GM19438 (cell line): ENCODE results near the gene BEAN1.
"Not testable (repeated sequence)": the region's sequence is repeated elsewhere in the genome, so short reads cannot be mapped to it uniquely, and the experiment has no call there.

Experiments used
- ATAC-seq: cut with Tn5 transposase; IDR thresholded peaks from one replicate; pipeline ENCODE4 v1.9.1; 2021; ENCODE audit warnings: low read depth; ENCODE audit not compliant: unreplicated experiment

Gene BEAN1

DNA sequence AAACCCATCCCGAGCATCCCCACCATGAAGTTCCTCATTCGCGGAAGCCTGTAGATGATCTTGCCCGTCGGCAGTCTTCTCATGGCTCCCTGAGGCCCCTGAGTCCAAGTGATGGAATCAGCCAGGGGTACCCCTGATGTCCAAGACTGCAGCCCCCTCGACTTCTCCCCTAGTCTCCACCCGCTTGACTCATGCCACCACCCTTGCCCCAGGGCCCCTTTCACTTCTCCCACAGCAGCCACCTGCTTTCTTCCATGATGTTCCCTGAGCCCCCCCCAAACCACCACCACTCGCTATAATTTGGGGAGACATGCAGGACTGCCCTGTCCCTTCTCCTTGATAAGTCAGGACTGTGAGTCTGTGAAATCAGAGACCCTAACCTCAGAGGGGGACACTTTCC is 11.4 kb downstream of the BEAN1 start:
- ATAC-seq: no peak

DNA sequence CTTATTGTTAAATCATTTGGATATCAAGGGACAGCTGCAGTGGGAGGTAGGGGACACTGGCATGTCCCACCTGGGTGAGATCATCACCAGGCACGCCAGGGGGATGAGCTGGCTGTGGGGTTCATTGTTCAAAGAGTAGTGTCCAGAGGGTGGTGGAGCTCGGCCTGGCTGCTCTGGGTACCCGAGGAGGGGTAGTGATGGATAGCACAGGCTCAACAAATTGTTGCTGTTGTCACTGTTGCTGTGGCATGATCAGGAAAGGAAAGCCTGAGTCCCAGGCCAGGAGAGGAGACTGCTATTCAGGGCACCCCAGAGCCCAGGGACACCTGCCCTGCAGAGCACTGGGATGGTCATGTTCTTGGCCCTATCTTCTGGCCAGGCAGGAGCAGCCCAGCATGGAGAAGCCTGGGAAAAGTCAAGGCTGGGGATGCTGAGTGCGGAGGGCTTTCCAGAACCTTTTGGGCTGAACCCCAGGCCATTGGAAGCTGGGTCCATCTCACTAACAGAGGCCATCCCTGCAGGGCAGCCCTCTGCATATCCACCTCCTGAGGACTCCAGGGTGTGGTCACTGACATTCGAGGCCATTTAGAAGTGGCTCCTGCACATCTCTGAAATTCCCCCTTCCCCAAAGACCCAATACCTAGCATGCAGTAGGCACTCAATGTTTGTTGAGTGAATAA is 12.1 kb downstream of the BEAN1 start:
- ATAC-seq: no peak

DNA sequence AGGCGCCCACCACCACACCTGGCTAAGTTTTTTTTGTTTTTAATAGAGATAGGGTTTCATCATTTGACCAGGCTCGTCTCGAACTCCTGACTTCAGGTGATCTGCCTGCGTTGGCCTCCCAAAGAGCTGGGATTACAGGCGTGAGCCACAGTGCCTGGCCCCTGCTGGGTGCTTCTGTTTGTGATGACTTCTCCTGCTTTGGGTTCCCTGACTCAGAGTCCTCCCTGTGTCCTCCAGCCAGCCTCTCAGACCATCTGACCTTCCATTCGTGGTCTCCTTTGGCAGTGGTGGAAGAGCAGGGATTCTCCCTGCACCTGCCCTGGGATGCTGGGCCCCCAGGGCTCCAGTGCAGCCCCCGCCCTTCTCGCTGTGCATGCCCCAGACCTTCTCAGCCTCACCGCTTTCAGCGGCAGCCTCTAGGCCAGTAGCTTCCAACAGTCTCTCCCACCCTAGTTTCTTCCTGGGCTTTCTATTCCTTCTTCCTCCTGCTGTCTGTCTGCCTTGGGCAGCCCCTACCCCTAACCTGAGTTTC is 13.2 kb downstream of the BEAN1 start:
- ATAC-seq: no peak

DNA sequence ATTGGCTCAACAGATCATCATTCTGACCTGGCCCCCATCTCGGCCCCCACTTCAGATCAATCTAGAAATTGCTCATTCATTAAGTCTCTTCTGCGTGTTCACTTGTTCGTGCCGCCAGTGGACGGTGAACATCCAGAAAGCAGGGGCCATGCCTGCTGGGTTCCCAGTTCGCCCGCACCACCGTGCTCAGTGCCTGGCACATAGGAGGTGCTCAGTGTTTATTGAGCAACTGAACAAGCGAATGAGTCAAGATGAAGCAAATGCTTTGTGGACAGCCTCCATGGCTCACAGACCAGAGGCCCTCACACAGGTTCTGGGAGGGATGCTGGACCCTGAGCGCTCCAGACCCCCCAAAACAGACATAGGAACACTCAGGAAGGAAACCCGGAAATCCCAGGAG is 13.9 kb downstream of the BEAN1 start:
- ATAC-seq: no peak

DNA sequence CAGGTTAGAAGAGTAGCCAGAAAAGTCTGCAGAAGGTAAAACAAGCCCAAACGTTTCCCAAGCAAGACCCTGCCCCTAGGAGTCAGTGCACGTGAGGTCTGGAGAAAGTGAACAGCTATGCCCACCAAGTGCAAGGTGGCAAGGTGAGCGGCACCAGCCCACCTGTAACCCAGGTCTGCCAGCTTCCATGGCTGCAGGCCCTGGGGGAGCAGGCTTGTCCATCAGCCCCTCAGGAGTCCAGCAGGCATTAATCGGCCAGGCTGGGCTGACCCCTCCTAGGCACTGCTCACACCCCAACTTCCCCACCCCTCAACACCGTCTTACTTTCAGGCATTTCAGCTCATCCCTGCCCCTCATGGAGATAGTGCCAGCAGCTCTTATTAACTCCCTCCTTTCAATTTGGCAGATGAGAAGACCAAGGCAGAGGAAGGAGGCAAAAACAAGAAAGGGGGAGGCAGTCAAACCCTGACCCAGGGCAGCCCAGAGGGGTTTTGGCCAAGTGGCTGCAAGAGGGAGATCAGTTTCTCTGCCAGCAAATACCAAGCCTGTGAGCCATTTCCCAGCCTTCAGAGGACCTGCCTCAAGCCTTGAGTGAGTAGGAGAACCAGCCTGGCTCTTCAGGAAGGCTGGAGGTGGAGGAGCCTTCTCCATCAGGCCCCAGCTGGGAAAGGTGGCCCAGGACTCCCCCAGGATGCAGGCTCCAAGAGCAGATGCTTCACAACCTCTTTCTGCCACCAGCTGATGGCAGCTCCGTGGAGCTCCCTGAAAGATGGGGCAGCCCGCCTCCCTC is 14.7 kb downstream of the BEAN1 start:
- no peak for ATAC-seq

DNA sequence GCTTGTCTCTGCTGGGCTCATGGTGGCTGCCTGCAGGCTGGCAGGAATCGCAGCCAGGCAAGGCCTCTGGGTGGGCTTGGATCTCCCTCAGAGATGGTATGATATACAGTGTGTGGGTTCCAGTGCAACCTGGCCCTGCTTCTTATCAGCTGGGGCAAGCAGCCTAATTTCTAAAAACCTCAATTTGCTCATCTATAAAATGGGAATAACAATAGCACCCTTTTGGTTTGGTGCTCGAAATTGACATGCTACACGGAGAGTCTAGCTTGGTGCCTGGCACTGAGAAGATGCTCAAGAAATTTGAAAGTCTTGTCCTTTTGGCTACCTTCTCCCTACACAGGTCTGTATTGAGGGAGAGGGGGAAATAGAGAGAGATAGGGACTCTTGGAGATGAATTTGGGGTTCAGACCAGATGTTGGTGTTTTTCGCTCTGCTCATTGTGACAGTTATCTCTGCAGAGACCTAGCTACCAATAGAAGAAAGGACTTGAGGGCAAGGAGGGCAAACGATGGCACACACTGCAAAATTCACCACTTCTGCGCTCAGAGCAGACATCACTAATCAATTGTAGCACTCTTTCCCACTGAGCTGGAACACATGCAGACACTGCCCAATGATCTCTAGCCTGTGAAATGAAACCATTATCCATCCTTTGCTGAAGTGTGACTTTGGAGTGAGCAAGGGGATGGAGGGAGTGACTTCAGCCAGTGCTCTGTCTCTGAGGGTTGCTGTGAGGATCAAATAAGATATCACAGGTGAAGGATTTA is 15.6 kb downstream of the BEAN1 start:
- no peak for ATAC-seq

DNA sequence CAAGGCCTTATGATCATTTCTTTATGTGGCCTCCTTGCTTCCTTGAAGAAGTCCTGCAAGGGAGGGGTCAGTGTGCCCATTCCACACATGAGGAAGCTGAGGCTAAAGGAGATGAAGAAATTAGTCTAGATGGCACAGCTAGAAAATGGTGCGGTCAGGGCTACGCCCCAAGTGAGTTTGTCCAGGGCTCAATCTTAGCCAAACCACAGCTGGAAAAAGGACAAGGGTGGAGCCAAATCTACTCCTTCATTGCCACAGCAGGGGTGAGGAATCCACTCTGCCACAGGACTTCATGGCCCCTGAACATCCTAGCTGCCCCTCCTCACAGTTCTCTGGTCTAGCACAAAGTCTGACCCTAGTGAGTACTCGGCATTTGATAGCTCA is 16.2 kb downstream of the BEAN1 start:
- no peak for ATAC-seq

DNA sequence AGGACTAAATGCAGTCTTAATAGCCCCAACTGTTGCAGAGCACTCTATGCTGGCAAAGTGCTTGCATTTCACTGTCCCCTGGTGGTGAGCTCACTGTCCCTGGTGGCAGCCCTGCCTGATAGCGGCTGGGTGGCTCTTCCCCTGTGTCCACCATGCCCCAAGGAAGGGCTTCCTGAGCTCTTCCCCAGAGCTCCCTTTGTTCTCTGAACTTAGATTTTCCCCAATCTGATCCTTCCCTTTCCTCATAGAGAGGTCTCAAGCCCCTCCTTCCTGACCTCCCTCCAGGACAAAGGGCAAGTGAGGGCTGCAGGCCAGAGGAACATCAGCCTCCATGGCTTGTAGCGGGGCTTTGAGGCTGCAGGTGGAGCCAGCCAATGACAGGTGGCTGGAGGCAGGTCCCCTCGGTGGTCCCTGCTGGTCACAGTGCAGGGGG is 17.0 kb downstream of the BEAN1 start:
- no peak for ATAC-seq

DNA sequence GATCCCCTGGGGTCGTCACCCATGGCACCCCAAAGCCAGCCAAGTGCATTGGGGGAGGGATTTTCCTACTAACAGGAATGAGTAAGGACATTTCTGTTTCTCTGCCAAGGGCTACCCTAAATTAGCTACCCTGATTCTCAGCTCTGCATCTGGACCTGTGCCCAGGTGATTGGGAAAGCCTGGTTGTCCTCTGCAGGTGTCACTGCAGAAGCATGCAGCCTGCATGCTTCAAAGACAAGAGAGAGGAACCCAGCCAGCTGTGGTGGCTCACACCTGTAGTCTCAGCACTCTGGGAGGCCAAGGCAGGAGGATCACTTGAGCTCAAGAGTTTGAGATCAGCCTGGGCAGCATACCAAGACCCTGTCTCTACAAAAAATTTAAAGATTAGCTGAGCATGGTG is 19.6 kb downstream of the BEAN1 start:
- ATAC-seq: no peak

DNA sequence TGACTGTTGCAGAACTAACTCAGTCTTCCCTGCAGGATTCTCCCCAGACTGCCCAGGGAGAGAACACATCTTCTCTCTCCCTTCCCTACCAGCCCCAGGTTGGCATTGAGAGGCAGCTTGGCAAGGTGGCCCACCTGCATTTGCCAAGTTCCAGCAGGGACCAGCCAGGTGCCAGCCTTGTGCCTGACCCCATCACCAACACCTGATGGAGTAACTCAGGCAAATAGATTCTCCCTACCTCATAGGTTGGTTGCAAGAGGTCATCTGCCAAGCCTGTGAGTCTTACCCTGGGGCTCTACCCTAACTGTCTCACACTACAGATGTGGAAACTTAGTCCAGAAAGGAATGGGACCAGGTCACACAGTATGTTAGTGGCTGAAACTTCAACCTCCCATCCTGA is 20.4 kb downstream of the BEAN1 start:
- no peak for ATAC-seq

DNA sequence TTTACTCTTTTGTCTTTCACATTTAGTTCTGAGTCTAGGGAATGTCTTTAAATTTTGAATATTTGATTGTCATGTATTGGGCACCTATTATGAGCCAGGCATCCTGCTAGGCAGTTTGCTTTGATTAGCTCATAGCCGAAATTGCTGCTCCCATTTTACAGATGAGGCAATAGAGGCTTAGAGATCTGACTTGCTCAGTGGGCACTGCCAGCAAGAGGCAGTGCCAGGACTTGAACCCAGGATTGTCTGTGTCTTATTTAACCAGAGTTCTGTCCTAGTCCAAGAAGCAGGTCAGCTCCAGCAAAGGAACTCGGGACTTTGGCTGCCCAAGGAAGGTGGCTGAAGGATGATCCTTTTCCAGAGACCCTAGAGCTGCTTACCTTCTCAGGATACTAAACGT is 24.5 kb downstream of the BEAN1 start:
- no peak for ATAC-seq

DNA sequence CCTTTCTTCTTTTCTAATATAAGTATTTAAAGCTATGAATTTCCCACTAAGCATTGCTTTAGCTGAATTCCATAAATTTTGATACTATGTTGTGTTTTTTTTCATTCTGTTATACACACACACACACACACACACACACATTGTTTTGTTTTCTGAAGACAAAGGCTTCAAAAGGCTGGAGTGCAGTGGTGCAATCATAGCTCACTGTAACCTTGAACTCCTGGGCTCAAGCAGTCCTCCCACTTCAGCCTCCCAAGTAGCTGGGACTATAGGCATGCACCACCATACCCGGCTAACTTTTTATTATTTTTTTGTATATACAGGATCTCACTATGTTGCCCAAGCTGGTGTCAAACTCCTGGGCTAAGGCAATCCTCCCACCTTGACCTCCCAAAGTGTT is 26.1 kb downstream of the BEAN1 start:
- not testable (repeated sequence) for ATAC-seq

DNA sequence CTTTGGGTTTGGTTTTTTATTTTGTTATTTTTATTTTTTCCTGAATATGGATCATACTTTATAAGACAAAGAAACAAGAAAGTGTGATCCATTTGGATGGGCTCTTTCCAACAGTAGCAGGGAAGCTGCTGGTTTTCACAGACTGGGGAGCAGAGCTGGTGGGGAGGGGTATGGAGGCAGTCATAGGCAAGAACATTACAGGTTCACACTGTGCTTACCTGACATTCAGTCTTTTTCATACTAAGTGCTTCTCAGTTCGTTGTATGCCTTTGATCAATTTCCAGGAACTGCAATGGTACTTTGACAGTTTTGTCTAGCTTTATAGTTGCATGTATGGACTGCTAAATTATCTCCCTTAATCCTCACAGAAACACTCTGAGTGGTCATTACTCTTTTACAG is 27.7 kb downstream of the BEAN1 start:
- ATAC-seq: no peak

DNA sequence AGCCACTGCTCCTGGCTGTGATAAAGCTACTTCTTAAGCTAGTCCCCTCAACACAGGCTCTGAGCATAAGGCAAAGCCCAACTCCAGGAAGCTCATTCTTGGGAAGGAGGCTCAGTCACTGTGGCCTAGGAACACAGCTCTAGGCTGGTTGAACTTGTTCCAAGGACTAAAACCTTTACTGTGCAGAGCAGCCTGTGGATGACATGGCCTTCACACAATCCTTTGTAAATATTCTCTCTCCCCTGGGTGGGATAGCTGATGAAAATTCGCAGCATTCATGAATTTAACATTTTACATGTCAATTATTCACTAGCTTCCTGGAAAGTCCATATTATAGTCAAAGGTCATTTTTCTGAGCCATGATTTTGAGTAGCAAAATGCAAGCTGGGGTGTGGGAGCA is 28.9 kb downstream of the BEAN1 start:
- ATAC-seq: no peak

DNA sequence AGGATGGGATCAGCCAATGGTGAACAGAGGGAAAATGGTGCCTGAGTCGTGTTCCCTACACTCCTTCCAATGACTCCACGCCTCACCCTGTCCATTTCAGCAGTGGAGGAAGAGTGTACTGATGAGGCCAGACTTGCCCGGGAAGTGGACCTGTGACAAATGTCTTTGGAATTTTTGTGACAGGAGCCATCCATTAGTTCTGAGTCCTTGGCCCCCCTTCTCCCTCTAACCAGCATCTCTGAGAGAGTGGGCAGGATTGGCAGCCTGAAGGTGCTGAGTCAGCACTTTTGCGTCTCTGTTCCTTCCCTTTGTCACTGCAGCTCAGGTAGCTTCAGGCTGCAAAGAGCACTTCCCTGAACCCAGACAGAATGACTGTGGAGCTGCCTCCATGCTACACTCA is 30.8 kb downstream of the BEAN1 start:
- no peak for ATAC-seq

DNA sequence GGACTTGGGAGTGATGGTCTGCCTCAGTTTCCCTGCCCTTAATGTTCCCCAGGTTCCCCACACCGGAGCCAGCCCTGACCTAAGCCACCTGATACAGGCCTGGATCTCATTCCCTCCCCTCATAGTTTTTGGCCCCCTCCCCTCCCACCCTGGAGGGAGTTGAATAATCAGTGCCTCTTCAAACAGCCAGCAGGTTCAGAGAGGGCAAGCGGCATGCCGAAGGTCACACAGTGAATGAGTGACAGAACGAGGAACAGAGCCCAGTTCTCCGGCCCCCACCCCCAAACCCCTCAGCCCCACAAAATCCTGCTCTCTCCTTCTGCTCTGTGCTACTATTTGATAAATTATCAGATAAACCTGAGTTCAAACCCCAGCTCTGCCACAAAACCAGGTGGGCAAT is 31.2 kb downstream of the BEAN1 start:
- no peak for ATAC-seq

DNA sequence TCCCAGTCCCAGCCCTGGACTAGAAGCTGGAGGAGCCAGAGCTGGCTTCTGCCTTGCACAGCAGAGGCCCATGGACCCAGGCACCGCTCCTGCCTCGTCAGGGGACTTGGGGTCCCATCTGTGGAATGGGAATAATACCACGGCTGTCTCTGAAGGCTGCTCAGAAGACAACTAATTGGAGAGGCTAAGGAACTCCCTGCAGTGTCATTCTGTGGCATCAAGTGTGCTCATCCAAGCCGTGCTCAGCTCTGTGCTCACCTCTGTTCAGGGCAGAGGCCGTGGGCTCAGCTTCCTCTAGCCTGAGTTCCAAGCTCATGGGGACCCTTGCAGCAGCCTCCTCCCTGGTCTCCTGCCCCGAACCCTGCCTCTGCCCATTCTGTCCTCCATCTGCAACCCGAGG is 31.8 kb downstream of the BEAN1 start:
- ATAC-seq: no peak

DNA sequence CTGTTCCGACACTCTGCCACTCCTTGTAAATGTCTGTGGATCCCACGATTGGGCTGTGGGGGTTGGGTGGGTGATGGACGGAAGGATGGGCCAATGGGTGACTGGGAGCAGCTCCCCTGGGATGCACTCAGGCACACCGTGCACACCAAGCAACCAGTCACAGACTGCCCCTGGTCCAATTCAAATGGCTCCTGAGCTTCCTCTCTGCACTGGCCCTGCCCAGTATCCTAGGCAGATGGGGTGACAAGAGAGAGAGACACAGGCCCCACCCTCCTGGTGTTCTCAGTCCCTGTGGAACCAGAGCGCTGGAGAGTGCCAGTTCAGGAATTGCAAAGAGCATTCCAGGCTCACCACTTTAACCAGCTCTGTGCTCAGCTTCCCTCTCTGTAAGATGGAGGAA is 32.8 kb downstream of the BEAN1 start:
- ATAC-seq: no peak

DNA sequence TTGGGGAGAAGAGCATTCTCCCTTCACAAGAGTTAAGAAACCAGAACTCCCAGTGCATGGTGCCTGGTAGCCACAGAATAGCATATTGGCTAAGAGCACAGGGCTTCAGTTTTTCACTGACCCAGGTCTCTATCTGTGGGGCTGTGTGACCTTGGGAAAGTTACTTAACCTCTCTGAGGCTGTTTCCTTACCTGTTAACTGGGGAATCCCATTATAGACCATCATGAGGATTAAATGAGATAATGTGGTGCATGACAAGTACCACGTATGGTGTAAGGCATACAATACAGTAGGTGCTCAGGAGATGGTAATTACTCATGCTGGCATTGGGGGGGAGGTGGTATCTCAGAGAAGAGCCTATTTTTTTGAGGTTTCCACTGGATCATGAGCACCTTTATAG is 33.6 kb downstream of the BEAN1 start:
- ATAC-seq: no peak

DNA sequence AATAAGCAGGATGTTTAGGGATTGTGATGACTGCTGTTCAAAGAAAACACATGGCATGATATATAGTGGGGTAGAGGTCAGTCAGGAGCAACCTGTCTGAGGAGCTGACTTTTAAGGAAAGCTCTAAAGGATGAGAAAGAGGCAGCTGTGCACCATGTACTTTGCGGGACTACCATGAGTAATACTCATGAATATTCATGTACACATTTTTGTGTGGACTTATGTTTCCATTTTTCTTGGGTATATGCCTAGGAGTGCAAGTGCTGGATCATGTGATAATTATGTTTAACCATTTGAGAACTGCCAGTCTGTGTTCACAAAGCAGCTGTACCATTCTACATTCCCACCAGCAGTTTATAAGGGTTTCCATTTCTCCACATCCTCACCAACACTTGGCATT is 35.8 kb downstream of the BEAN1 start:
- no peak for ATAC-seq

DNA sequence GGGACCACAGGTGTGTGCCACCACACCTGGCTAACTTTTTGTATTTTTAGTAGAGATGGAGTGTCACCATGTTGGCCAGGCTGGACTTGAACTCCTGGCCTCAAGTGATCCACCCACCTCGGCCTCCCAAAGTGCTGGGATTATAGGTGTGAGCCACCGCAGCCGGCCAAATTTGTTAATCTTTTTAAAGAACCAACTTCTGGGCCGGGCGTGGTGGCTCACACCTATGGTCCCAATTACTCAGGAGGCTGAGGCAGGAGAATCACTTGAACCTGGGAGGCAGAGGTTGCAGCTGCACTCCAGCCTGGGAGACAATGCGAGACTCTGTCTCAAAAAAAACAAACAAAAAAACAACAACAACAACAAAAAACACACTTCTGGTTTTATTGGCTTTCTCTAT is 38.9 kb downstream of the BEAN1 start:
- ATAC-seq: not testable (repeated sequence)
